ENCODE results near the gene CLIP3.

The CLIP3 gene

DNA sequence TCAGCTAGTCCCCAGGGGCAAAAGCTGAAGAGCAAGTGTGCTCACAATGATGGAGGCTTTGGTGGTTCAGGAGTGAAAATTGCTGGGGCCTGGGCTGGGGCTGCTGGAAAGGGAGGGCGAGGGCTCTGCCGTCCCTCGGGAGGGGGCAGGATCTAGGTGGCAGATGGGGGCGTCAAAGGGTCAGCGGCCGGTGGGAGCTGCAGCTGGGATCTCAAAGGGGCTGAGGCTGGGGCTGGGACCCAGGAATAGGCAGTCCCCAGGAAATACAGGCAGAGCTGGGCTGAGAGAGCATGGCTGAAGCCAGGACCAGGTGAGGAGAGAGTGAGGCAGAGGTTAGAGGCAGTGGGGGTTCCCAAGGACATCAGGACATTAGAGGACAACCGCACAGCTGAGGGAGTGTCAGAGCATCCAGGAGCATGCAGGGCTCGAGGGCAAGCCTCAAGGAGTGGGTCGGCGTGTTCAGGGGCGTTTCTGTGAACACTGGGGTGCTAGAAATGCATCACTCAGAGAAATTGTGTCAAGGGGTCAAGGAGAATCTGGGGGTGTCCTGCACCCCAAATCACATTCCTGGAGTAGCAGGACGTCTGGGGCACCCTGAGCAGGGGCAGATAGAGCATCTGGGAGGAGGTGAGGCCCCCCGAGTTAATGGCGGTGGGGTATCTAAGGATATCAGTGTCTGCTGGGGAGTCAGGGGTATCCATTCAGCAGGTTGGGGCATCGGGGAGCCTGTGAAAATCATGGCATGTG is 22.9 kb downstream of the CLIP3 start:
- H3K27ac ChIP-seq (ENCODE audit: low read depth, low read length) = no peak overlapping the region
- no peaks in the 10 kb centered on the region for H3K36me3 ChIP-seq (ENCODE audit: control insufficient read depth in 5 of 5, insufficient read depth in 5 of 5, low read length in 5 of 5)
- no peaks in the 10 kb centered on the region for H3K27me3 ChIP-seq (ENCODE audit: control insufficient read depth in 5 of 5, insufficient read depth in 4 of 5, low read length in 5 of 5)
- H3K4me3 ChIP-seq (ENCODE audit: low read depth in 1 of 5, low read length in 5 of 5) = peak overlapping the region in 4 of 5 donors; percentile 48 to 61 (median 49)
- H3K4me1 ChIP-seq (ENCODE audit: control insufficient read depth in 5 of 5, insufficient read depth in 5 of 5, low read length in 5 of 5) = peaks cover 4 to 34% (median 28%) of the 10 kb centered on the region in 5 donors
- H3K9ac ChIP-seq (ENCODE audit: low read length in 5 of 5) = peak overlapping the region in 1 of 5 donors; percentile 44
- H3K9me3 ChIP-seq (ENCODE audit: control insufficient read depth in 5 of 5, low read length in 5 of 5) = no peaks in the 10 kb centered on the region

GRCh38 chr19:36009220-36009619 is 23.5 kb downstream of the CLIP3 start:
- peak overlapping the region in 4 of 5 donors; percentile 48 to 61 (median 49) for H3K4me3 ChIP-seq (ENCODE audit: low read depth in 1 of 5, low read length in 5 of 5)
- peaks cover 4 to 29% (median 22%) of the 10 kb centered on the region in 5 donors for H3K4me1 ChIP-seq (ENCODE audit: control insufficient read depth in 5 of 5, insufficient read depth in 5 of 5, low read length in 5 of 5)
- no peak overlapping the region for H3K27ac ChIP-seq (ENCODE audit: low read depth, low read length)
- H3K27me3 ChIP-seq (ENCODE audit: control insufficient read depth in 5 of 5, insufficient read depth in 4 of 5, low read length in 5 of 5) = no peaks in the 10 kb centered on the region
- peak overlapping the region in 3 of 5 donors; percentile 44 to 66 (median 61) for H3K9ac ChIP-seq (ENCODE audit: low read length in 5 of 5)
- H3K36me3 ChIP-seq (ENCODE audit: control insufficient read depth in 5 of 5, insufficient read depth in 5 of 5, low read length in 5 of 5) = peaks cover 0 to 1% (median 0%) of the 10 kb centered on the region in 5 donors
- no peaks in the 10 kb centered on the region for H3K9me3 ChIP-seq (ENCODE audit: control insufficient read depth in 5 of 5, low read length in 5 of 5)

DNA sequence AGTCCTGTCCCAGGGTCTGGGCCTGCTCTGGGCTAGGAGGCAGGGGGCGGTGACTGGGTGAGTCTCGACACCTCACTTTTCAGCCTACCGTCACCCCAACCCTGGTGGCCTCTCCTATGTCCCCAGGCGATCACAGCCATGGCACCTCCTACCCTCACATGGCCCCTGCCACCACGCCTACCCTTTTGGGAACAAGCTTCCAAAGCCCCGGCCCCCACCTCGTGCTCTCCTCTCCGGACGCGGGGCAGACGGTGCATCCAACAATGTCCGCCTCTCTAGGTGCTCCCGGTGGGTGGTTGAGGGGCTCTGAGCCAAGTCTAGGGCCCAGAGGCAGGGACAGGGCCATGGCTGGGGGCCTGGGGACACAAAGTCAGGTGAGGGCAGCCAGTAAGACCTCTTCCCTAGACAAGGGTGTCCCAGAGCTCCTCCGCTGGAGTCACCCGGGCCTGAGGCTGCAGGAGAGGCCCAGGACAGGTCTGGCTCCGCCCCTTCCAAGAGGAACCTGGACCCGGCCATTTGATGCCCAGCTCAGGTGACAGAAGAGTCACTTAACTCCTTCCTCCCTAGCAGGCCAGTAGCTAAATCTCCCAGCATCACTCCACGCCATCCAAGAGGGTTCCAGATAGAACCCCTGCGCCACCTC is 24.2 kb downstream of the CLIP3 start, which contains the start of gene SYNE4:
Gene SYNE4 (minus strand): TSS at position 478 of the 643 bp plus-strand sequence. CDS start 132 bp downstream, at position 346.
- Histone ChIP-seq H3K4me3 (ENCODE audit: low read depth in 1 of 5, low read length in 5 of 5) (peak within 1 kb of the TSS in 4 of 5 donors; percentile 48 to 61 (median 49)), H3K9me3 (ENCODE audit: control insufficient read depth in 5 of 5, low read length in 5 of 5) (no peaks in the 10 kb centered on the region), H3K9ac (ENCODE audit: low read length in 5 of 5) (peak within 1 kb of the TSS in 3 of 5 donors; percentile 44 to 66 (median 61)), H3K27ac (ENCODE audit: low read depth, low read length) (no peak within 1 kb of the TSS), H3K4me1 (ENCODE audit: control insufficient read depth in 5 of 5, insufficient read depth in 5 of 5, low read length in 5 of 5) (peaks cover 3 to 24% (median 18%) of the 10 kb centered on the region in 5 donors), H3K36me3 (ENCODE audit: control insufficient read depth in 5 of 5, insufficient read depth in 5 of 5, low read length in 5 of 5) (peaks cover 0 to 3% (median under 1%) of the 10 kb centered on the region in 5 donors), H3K27me3 (ENCODE audit: control insufficient read depth in 5 of 5, insufficient read depth in 4 of 5, low read length in 5 of 5) (no peaks in the 10 kb centered on the region)

DNA sequence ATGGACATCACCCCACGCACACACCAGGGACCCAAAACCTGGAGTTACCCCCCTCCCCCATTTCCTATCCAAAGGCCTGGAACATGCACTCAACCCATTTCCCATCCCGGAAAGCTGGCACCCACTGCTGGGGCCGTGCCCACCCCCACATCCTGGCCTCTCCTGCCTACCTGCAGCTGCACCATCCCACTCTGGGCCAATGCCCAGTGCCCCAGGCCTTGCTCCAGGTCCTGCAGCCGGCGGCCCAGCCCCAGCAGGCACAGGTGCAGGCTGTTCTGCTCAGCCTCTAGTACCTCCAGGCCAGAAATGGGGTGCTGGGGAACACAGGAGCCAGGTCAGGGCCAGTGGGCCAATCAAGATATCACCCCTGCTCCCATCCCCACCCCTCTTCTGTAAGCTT is 25.7 kb downstream of the CLIP3 start:
- Histone ChIP-seq H3K27ac (ENCODE audit: low read depth, low read length) (no peak overlapping the region), H3K4me3 (ENCODE audit: low read depth in 1 of 5, low read length in 5 of 5) (no peak overlapping the region)

DNA sequence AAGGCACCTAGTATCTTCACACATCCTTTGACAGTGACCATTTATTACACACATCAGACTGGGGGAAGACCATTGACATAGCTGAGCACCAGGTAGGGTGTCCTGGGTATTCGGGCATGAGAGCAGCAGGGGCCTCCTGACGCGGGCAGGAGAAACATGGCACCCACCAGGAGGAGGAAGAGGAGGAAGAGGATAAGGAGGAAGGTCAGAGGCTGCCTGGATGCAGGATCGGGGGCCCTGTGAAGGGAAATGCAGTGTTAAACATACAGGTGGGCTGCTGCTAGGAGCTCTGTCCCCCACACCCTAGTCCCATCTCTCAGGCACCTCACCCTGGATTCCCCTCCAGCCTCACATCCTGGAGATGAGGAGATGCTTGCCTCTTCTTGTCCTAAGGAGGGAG is 29.4 kb downstream of the CLIP3 start:
- Histone ChIP-seq H3K4me3 (ENCODE audit: low read depth in 1 of 5, low read length in 5 of 5) (no peak overlapping the region), H3K9ac (ENCODE audit: low read length in 5 of 5) (no peak overlapping the region), H3K9me3 (ENCODE audit: control insufficient read depth in 5 of 5, low read length in 5 of 5) (no peaks in the 10 kb centered on the region), H3K36me3 (ENCODE audit: control insufficient read depth in 5 of 5, insufficient read depth in 5 of 5, low read length in 5 of 5) (peaks cover 0 to 21% (median 11%) of the 10 kb centered on the region in 5 donors), H3K4me1 (ENCODE audit: control insufficient read depth in 5 of 5, insufficient read depth in 5 of 5, low read length in 5 of 5) (peaks cover 2 to 11% (median 6%) of the 10 kb centered on the region in 5 donors), H3K27ac (ENCODE audit: low read depth, low read length) (no peak overlapping the region), H3K27me3 (ENCODE audit: control insufficient read depth in 5 of 5, insufficient read depth in 4 of 5, low read length in 5 of 5) (no peaks in the 10 kb centered on the region)

More for the DNA sequence above, 25.7 kb downstream of the CLIP3 start:
- Histone ChIP-seq H3K4me1 (ENCODE audit: control insufficient read depth in 5 of 5, insufficient read depth in 5 of 5, low read length in 5 of 5) (peaks cover 0 to 17% (median 12%) of the 10 kb centered on the region in 5 donors), H3K27me3 (ENCODE audit: control insufficient read depth in 5 of 5, insufficient read depth in 4 of 5, low read length in 5 of 5) (no peaks in the 10 kb centered on the region), H3K36me3 (ENCODE audit: control insufficient read depth in 5 of 5, insufficient read depth in 5 of 5, low read length in 5 of 5) (peaks cover 0 to 4% (median 2%) of the 10 kb centered on the region in 5 donors), H3K9ac (ENCODE audit: low read length in 5 of 5) (no peak overlapping the region), H3K9me3 (ENCODE audit: control insufficient read depth in 5 of 5, low read length in 5 of 5) (no peaks in the 10 kb centered on the region)

DNA sequence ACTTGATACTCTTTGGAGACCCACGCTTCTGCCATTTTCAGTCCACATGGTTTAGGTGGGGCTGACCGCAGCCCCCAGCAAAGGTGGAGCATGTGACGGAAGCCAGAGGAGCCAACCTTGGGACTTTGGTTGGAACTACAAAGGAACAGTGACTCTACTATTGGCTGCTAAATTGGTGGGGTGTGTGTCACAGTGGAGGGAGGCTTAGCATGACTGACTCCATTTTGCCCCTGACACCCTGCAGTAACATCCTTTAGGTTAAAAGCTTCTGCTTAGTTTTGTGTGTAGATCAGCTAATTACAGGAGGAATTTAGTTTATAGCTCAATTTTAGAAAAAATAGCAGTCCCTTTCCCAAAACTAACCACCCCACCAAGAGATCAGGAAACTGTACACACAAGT is 31.1 kb downstream of the CLIP3 start:
- peaks cover 0 to 29% (median 15%) of the 10 kb centered on the region in 5 donors for H3K36me3 ChIP-seq (ENCODE audit: control insufficient read depth in 5 of 5, insufficient read depth in 5 of 5, low read length in 5 of 5)
- no peak overlapping the region for H3K9ac ChIP-seq (ENCODE audit: low read length in 5 of 5)
- no peaks in the 10 kb centered on the region for H3K9me3 ChIP-seq (ENCODE audit: control insufficient read depth in 5 of 5, low read length in 5 of 5)
- no peaks in the 10 kb centered on the region for H3K27me3 ChIP-seq (ENCODE audit: control insufficient read depth in 5 of 5, insufficient read depth in 4 of 5, low read length in 5 of 5)
- peaks cover 2 to 14% (median 9%) of the 10 kb centered on the region in 5 donors for H3K4me1 ChIP-seq (ENCODE audit: control insufficient read depth in 5 of 5, insufficient read depth in 5 of 5, low read length in 5 of 5)
- H3K27ac ChIP-seq (ENCODE audit: low read depth, low read length) = no peak overlapping the region
- H3K4me3 ChIP-seq (ENCODE audit: low read depth in 1 of 5, low read length in 5 of 5) = no peak overlapping the region

- H3K27me3 ChIP-seq (ENCODE audit: control insufficient read depth in 5 of 5, insufficient read depth in 4 of 5, low read length in 5 of 5) = no peaks in the 10 kb centered on the region
- H3K9me3 ChIP-seq (ENCODE audit: control insufficient read depth in 5 of 5, low read length in 5 of 5) = no peaks in the 10 kb centered on the region
- peaks cover 2 to 40% (median 29%) of the 10 kb centered on the region in 5 donors for H3K4me1 ChIP-seq (ENCODE audit: control insufficient read depth in 5 of 5, insufficient read depth in 5 of 5, low read length in 5 of 5)
- peaks cover 0 to 26% (median 13%) of the 10 kb centered on the region in 5 donors for H3K36me3 ChIP-seq (ENCODE audit: control insufficient read depth in 5 of 5, insufficient read depth in 5 of 5, low read length in 5 of 5)
- no peak overlapping the region for H3K27ac ChIP-seq (ENCODE audit: low read depth, low read length)
- peak overlapping the region in 1 of 5 donors; percentile 88 for H3K4me3 ChIP-seq (ENCODE audit: low read depth in 1 of 5, low read length in 5 of 5)
- H3K9ac ChIP-seq (ENCODE audit: low read length in 5 of 5) = peak overlapping the region in 4 of 5 donors; percentile 85 to 93 (median 92)
Observed at GRCh38 chr19:35996777-35997176, 35.9 kb downstream of the CLIP3 start.

DNA sequence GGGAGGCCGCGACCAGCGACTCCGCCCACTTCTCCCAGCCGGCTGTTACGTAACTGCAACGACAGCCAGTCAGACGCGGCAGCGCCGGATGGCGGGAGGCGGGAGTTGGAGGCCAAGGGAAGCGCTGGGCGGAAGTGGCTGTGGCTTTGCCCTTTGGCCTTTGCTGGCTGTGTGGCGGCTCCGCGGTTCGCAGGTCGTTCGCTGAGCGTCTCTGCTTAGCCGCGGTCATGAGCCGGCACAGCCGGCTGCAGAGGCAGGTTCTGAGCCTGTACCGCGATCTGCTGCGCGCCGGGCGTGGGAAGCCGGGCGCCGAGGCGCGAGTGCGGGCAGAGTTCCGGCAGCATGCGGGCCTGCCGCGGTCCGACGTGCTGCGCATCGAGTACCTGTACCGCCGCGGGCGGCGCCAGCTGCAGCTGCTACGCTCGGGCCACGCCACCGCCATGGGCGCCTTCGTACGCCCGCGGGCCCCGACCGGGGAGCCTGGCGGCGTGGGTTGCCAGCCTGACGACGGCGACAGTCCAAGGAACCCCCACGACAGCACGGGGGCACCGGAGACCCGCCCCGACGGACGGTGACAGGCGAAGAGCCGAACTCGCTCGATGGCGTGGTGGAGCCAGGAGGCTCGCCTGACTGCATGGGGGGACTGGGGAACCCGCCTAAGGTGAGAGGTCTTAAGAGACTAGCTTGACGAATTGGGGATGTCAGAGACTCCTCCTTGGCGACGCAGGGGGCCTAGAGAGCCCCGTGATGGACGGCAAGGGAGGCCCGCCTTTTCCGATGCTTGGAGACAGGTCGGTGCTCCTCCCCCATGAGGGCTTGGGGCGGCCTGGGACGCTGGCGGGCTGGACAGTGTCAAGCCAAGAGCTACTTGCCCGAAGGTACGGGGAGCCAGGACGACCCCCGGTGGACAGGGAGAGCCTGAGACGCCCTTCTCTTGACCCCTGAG is 37.4 kb downstream of the CLIP3 start, which contains the start of gene SDHAF1:
Gene SDHAF1 (plus strand): TSS at position 141 of the 946 bp plus-strand sequence. CDS start 87 bp downstream, at position 228.
- Histone ChIP-seq H3K9me3 (ENCODE audit: control insufficient read depth in 5 of 5, low read length in 5 of 5) (no peaks in the 10 kb centered on the region), H3K4me3 (ENCODE audit: low read depth in 1 of 5, low read length in 5 of 5) (peak within 1 kb of the TSS; percentile 84 to 94 (median 88)), H3K27me3 (ENCODE audit: control insufficient read depth in 5 of 5, insufficient read depth in 4 of 5, low read length in 5 of 5) (no peaks in the 10 kb centered on the region), H3K4me1 (ENCODE audit: control insufficient read depth in 5 of 5, insufficient read depth in 5 of 5, low read length in 5 of 5) (peaks cover 2 to 40% (median 29%) of the 10 kb centered on the region in 5 donors), H3K9ac (ENCODE audit: low read length in 5 of 5) (peak within 1 kb of the TSS; percentile 73 to 93 (median 91)), H3K36me3 (ENCODE audit: control insufficient read depth in 5 of 5, insufficient read depth in 5 of 5, low read length in 5 of 5) (peaks cover 0 to 16% (median 5%) of the 10 kb centered on the region in 5 donors), H3K27ac (ENCODE audit: low read depth, low read length) (peak within 1 kb of the TSS; percentile 57)

- Histone ChIP-seq H3K9ac (ENCODE audit: low read length in 5 of 5) (peak overlapping the region in 4 of 5 donors; percentile 53 to 92 (median 88)), H3K4me3 (ENCODE audit: low read depth in 1 of 5, low read length in 5 of 5) (peak overlapping the region in 4 of 5 donors; percentile 86 to 94 (median 88)), H3K27me3 (ENCODE audit: control insufficient read depth in 5 of 5, insufficient read depth in 4 of 5, low read length in 5 of 5) (no peaks in the 10 kb centered on the region), H3K9me3 (ENCODE audit: control insufficient read depth in 5 of 5, low read length in 5 of 5) (no peaks in the 10 kb centered on the region), H3K4me1 (ENCODE audit: control insufficient read depth in 5 of 5, insufficient read depth in 5 of 5, low read length in 5 of 5) (peaks cover 0 to 33% (median 26%) of the 10 kb centered on the region in 5 donors), H3K36me3 (ENCODE audit: control insufficient read depth in 5 of 5, insufficient read depth in 5 of 5, low read length in 5 of 5) (peaks cover 0 to 14% (median 5%) of the 10 kb centered on the region in 5 donors), H3K27ac (ENCODE audit: low read depth, low read length) (no peak overlapping the region)
Observed at GRCh38 chr19:35993923-35994598, 38.6 kb downstream of the CLIP3 start.
